Measurements from ENCODE around the gene RNF217. TPM values are rescaled to one million over a fixed set of nuclear protein-coding genes. Genes with fewer than 3 reads are reported as not detected.

The RNF217 gene
- total RNA-seq, 4 donors from 2014 or later = 6.0 to 24.3 (median 16.0) TPM

DNA sequence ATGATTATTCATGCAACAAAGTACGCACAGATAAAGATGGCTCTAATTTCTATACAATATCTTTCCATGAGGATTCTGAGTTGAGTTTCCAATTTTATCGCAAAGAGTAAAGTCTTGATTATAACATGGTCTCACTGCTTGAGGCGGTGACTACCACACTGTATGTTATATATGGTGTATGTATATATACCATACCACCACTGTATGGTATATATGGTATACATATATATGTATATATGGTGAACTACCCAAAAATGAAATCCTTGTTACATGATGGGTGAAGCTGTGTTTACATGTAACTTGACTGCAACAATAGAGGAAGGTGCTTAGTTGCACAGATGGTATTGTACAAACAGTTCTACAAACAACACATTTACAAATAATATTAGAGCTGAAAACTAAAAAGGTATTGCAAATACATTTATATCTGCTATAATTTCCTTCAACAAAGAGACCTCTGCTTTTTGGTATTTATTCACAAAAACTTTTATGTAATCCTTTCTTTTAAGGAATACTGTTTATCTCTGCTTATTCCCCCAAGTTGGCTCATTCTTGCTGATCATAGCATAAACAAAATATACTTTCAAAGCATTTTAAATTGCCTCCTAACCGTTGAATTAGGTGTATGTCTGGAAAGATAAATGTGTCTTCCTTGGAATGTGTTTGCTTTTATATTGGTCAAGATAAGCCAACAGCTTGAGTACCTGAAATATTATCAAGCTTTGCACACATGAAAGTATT lies 113.7 kb downstream of the RNF217 start:
- H3K27me3 ChIP-seq = no peaks in the 10 kb centered on the region
- no peak for DNase-seq
- no peaks in the 10 kb centered on the region for H3K36me3 ChIP-seq
- WGBS, 2 donors (ENCODE audit: low coverage in 1 of 2) = 56 to 71% methylated on average over 4 of the region's 4 CpGs
- intact Hi-C loops (cut with DNase I; ENCODE audit: low total_unique reads) (no loop called here), in situ Hi-C loops (cut with MboI; ENCODE audit: low pct_ligation_motif_present in 1 of 4, low pct_unique_long_range_greater_than_20kb in 1 of 4, low sequenced_read_pairs in 3 of 4) (no loop called here)
- no peaks in the 10 kb centered on the region for H3K4me1 ChIP-seq
- TF ChIP-seq POLR2A (IDR thresholded peaks at IDR 0.05) = no peak
- no peak for TF ChIP-seq EP300 (IDR thresholded peaks at IDR 0.05; ENCODE audit: low read depth)
- TF ChIP-seq, protein P1, sequence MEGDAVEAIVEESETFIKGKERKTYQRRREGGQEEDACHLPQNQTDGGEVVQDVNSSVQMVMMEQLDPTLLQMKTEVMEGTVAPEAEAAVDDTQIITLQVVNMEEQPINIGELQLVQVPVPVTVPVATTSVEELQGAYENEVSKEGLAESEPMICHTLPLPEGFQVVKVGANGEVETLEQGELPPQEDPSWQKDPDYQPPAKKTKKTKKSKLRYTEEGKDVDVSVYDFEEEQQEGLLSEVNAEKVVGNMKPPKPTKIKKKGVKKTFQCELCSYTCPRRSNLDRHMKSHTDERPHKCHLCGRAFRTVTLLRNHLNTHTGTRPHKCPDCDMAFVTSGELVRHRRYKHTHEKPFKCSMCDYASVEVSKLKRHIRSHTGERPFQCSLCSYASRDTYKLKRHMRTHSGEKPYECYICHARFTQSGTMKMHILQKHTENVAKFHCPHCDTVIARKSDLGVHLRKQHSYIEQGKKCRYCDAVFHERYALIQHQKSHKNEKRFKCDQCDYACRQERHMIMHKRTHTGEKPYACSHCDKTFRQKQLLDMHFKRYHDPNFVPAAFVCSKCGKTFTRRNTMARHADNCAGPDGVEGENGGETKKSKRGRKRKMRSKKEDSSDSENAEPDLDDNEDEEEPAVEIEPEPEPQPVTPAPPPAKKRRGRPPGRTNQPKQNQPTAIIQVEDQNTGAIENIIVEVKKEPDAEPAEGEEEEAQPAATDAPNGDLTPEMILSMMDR (IDR thresholded peaks at IDR 0.05) = no peak
- no peak for TF ChIP-seq POLR2AphosphoS5 (IDR thresholded peaks at IDR 0.05)
- no peak overlapping the region for H3K27ac ChIP-seq
- no peaks in the 10 kb centered on the region for H3K9me3 ChIP-seq
- no peak overlapping the region for H3K4me3 ChIP-seq

DNA sequence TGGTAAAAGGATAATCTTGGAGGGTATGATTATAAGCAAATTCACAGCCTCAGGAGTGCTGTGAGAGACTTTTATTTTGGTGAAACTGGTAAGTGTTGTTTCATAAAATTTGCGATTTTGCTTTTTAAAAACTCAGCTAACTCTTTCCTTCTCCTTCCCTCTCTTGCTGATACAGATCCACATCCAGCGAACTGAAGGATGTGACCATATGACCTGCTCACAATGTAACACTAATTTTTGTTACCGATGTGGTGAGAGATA lies 114.2 kb downstream of the RNF217 start:
- no peak for TF ChIP-seq POLR2AphosphoS5 (IDR thresholded peaks at IDR 0.05)
- TF ChIP-seq POLR2A (IDR thresholded peaks at IDR 0.05) = no peak
- no peaks in the 10 kb centered on the region for H3K9me3 ChIP-seq
- in situ Hi-C loops (cut with MboI; ENCODE audit: low pct_ligation_motif_present in 1 of 4, low pct_unique_long_range_greater_than_20kb in 1 of 4, low sequenced_read_pairs in 3 of 4) = no loop called here
- 83 to 90% methylated on average over 1 to 3 of the region's 3 CpGs for WGBS, 2 donors (ENCODE audit: low coverage in 1 of 2)
- no peaks in the 10 kb centered on the region for H3K27me3 ChIP-seq
- H3K36me3 ChIP-seq = no peaks in the 10 kb centered on the region
- no peak overlapping the region for H3K27ac ChIP-seq
- intact Hi-C loops (cut with DNase I; ENCODE audit: low total_unique reads) = no loop called here
- no peak overlapping the region for H3K4me3 ChIP-seq
- no peaks in the 10 kb centered on the region for H3K4me1 ChIP-seq
- no peak for DNase-seq

DNA sequence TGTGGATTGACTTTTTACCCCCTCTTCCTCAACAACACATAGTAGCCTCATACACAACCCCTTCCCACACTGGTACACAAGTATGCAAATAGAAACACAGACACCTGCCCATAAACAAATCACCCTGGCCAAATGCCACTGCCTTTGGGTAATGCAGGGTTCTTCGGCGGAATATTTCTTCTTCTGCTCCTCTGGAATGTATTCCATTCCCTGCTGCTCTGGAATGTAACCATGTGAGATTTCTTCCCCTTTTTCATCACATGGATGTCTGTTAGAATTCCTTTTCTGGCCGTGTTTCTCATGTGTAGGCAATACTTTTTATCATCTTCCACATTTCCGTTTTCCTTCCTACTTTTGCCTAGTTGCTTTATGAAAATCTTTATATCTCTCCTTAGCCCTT lies 115.2 kb downstream of the RNF217 start:
- DNase-seq = no peak
- Histone ChIP-seq H3K9me3 (no peaks in the 10 kb centered on the region), H3K4me1 (no peaks in the 10 kb centered on the region), H3K27me3 (no peaks in the 10 kb centered on the region), H3K4me3 (no peak overlapping the region), H3K27ac (no peak overlapping the region), H3K36me3 (no peaks in the 10 kb centered on the region)
- TF ChIP-seq EP300 (IDR thresholded peaks at IDR 0.05; ENCODE audit: low read depth) (no peak), POLR2A (IDR thresholded peaks at IDR 0.05) (no peak), POLR2AphosphoS5 (IDR thresholded peaks at IDR 0.05) (no peak)
- TF ChIP-seq, protein P1 (IDR thresholded peaks at IDR 0.05) = no peak
- WGBS, 2 donors (ENCODE audit: low coverage in 1 of 2) = 67 to 84% methylated on average over 4 of the region's 4 CpGs
- intact Hi-C loops (cut with DNase I; ENCODE audit: low total_unique reads) = no loop called here
- in situ Hi-C loops (cut with MboI; ENCODE audit: low pct_ligation_motif_present in 1 of 4, low pct_unique_long_range_greater_than_20kb in 1 of 4, low sequenced_read_pairs in 3 of 4) = no loop called here

DNA sequence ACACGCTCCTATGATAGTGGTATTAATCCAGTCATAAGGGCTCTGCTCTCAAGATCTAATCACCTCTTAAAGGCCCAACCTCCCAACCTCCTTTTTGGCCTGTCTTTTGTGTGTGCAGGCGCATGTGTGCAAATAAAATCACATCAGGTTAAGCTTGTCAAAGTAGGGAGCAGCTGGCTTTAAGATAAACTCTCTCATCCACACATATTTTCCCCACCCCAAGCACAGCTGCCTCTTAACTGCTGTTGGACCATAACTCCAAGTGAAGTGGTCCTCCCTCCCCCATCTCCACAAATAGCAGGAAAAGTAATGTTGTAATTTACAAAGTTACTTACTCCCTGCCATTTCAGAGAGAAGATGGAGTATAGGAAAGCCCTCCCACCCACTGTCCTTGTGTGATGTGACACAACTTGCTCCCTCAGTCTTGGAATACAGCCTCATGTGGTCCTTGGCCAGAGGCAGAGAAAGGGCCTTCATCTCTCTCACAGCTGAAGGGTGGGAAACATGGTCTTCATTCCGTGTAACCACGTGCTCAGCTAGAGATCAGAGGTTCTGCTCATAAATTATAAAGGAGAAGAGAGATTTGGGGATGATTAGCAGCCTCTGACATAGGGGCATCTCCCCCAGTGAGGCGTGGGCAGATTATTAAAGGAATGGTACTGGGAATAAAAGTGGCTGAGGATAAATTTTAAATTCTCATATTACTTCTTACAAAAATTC lies 116.5 kb downstream of the RNF217 start:
- Histone ChIP-seq H3K36me3 (no peaks in the 10 kb centered on the region), H3K4me3 (no peak overlapping the region), H3K27ac (no peak overlapping the region), H3K9me3 (no peaks in the 10 kb centered on the region), H3K4me1 (no peaks in the 10 kb centered on the region), H3K27me3 (no peaks in the 10 kb centered on the region)
- no peak for DNase-seq
- intact Hi-C loops (cut with DNase I; ENCODE audit: low total_unique reads) (no loop called here), in situ Hi-C loops (cut with MboI; ENCODE audit: low pct_ligation_motif_present in 1 of 4, low pct_unique_long_range_greater_than_20kb in 1 of 4, low sequenced_read_pairs in 3 of 4) (no loop called here)
- TF ChIP-seq POLR2AphosphoS5 (IDR thresholded peaks at IDR 0.05) = no peak
- TF ChIP-seq, protein P1 (IDR thresholded peaks at IDR 0.05) = no peak
- no peak for TF ChIP-seq EP300 (IDR thresholded peaks at IDR 0.05; ENCODE audit: low read depth)
- TF ChIP-seq POLR2A (IDR thresholded peaks at IDR 0.05) = no peak
- WGBS, 2 donors (ENCODE audit: low coverage in 1 of 2) = 76 to 81% methylated on average over 5 of the region's 5 CpGs

Data from transverse colon (tissue), 4 donors.